Chondrocyte (in vitro differentiated cells): ENCODE measurements around the gene RHOB. TPM values are rescaled to one million over a fixed set of nuclear protein-coding genes. Genes with fewer than 3 reads are reported as not detected.

Source experiments
- DNase-seq: peaks from one replicate; pipeline ENCODE4 v3.0.0; 2021; ENCODE audit warnings: mixed read lengths, low spot score
- H3K27ac Mint-ChIP-seq: one replicate; pipeline ENCODE4 v1.8.0; 2021; ENCODE audit warnings: mild to moderate bottlenecking, moderate library complexity, mixed read lengths; ENCODE audit not compliant: unreplicated experiment
- H3K27me3 Mint-ChIP-seq: 2 replicates; pipeline ENCODE4 v1.8.0; 2021; ENCODE audit warnings: low read depth, mixed read lengths
- H3K36me3 Mint-ChIP-seq: 2 replicates; pipeline ENCODE4 v1.8.0; 2021; ENCODE audit warnings: low read depth, mixed read lengths
- H3K4me1 Mint-ChIP-seq: 2 replicates; pipeline ENCODE4 v1.8.0; 2021; ENCODE audit warnings: low read depth, mild to moderate bottlenecking, mixed read lengths
- H3K4me3 Mint-ChIP-seq: one replicate; pipeline ENCODE4 v1.8.0; 2021; ENCODE audit warnings: mild to moderate bottlenecking, moderate library complexity, mixed read lengths; ENCODE audit not compliant: unreplicated experiment
- H3K9me3 Mint-ChIP-seq: 2 replicates; pipeline ENCODE4 v1.8.0; 2021; ENCODE audit warnings: low read depth, mixed read lengths
- total RNA-seq: library from RNA; stranded (reverse); gene quantifications from 3 replicates; pipeline ENCODE4 v1.2.1, GENCODE V29; 2021
- TF ChIP-seq, protein P1 (sequence below): fragments of 200-600 bp; sonication (generic); IDR thresholded peaks from 2 replicates; pipeline ENCODE4 v1.5.0; 2021; ENCODE audit warnings: antibody characterized with exemption, mild to moderate bottlenecking, moderate library complexity

Gene RHOB
- total RNA-seq, 1 donor from 2014 or later: 191 TPM

DNA sequence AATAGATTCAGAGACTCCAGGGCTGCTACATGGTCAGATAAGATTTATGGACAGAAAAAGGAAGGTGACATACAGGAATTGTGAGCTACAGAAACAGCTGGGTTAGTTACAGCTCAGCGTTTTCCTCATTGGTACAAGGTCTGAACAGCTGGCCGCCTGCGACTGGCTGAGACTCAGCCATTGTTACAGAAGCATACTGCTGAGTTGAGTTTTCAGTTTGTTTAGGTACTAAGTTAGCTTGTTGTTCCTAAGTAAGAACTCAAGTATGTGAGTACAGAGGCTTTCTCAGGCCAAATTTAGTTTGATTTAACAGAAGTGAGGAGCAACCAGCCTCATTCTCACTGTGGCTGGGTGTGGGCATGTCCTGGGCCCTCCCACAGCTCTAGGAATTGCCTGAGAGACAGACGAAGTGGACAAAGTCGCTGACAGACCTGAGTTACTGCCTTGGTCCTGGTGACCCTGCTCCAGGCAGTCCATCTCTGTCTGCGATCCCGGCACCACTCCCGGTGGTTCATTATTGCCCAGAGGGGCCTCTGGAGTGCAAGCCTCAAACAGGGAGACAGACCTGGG, 27.8 kb upstream of the RHOB start:
- Mint-ChIP-seq H3K36me3 (no peaks in the 10 kb centered on the region), H3K4me3 (no peak overlapping the region), H3K27me3 (no peaks in the 10 kb centered on the region), H3K9me3 (no peaks in the 10 kb centered on the region), H3K27ac (no peak overlapping the region), H3K4me1 (peaks cover 49% of the 10 kb centered on the region)
- TF ChIP-seq, protein P1, sequence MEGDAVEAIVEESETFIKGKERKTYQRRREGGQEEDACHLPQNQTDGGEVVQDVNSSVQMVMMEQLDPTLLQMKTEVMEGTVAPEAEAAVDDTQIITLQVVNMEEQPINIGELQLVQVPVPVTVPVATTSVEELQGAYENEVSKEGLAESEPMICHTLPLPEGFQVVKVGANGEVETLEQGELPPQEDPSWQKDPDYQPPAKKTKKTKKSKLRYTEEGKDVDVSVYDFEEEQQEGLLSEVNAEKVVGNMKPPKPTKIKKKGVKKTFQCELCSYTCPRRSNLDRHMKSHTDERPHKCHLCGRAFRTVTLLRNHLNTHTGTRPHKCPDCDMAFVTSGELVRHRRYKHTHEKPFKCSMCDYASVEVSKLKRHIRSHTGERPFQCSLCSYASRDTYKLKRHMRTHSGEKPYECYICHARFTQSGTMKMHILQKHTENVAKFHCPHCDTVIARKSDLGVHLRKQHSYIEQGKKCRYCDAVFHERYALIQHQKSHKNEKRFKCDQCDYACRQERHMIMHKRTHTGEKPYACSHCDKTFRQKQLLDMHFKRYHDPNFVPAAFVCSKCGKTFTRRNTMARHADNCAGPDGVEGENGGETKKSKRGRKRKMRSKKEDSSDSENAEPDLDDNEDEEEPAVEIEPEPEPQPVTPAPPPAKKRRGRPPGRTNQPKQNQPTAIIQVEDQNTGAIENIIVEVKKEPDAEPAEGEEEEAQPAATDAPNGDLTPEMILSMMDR: no peak
- no peak for DNase-seq

DNA sequence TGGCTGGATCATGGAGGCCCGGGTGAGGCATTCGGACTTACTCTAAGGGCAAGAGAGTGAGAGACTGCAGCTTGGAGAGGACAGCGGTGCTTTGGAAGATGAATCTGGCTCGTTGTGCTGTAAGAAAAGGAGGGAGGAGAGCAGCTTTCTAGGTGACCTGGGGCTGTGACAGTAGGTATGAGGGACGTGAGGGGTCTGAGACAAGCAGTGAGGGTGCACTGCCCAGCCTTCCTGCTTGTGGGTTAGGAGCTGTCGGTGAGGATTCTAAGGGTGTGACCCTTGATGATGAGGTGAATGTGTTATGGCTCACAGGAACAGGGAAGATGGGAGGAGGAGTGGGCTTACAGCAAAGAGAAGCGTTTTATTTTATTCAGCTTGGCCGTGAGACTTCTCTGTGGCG, 27.1 kb upstream of the RHOB start:
- Mint-ChIP-seq H3K27me3 (no peaks in the 10 kb centered on the region), H3K27ac (no peak overlapping the region), H3K36me3 (no peaks in the 10 kb centered on the region), H3K4me1 (peaks cover 55% of the 10 kb centered on the region), H3K4me3 (no peak overlapping the region), H3K9me3 (no peaks in the 10 kb centered on the region)
- DNase-seq: no peak
- TF ChIP-seq, protein P1: no peak

DNA sequence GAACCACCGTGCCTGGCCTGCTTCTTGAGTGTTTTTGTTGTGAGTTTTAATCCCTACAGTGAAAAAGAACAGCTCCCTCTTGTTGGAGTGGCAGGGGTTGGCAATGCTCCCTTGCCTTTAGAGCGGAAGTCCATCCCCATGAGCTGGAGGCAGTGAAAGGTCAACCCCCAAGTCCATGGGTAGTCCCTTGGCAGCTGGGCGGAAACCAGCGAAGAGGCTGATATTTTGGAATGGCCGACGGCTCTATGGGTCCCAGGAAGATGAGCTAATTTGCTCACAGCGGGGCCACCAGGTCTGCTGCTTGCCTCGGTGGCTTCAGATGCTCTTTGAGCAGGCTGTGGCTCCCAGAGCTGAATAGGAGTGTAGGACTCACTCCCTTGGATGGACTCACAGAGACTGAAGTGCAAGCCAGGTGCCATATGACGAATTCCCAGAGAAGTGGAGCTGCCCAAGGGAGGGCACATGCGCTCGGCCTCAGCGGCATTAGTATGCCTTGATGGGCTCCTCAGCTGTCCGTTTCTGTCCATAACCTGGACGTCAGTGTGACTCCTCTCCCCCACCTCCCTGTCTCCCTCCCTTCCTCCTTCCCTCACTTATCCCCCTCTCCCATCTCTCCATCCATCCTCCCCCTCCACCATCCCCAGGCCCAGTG, 25.4 kb upstream of the RHOB start:
- no peaks in the 10 kb centered on the region for H3K27me3 Mint-ChIP-seq
- DNase-seq: no peak
- H3K9me3 Mint-ChIP-seq: no peaks in the 10 kb centered on the region
- peak overlapping the region; percentile 36 for H3K27ac Mint-ChIP-seq
- H3K36me3 Mint-ChIP-seq: no peaks in the 10 kb centered on the region
- H3K4me3 Mint-ChIP-seq: no peak overlapping the region
- TF ChIP-seq, protein P1: no peak
- peaks cover 58% of the 10 kb centered on the region for H3K4me1 Mint-ChIP-seq

DNA sequence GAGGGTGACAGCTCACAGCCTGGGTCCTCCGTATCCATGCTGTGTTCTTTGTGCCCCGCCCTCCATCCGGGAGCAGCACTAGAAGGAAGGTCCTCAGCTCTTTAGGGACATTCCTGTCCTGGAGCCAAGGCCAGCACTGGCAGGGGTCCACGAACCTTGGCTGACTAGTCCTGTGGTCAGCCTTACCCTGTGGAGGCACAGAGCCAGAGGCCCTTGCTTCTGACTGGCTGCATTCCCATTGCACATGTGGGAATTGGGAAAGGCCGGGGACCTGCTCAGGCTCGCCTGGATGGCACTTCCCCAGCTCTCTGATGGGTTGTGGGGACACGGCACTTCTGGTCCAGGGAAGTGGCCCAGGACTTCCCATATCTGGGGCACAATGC, 24.9 kb upstream of the RHOB start:
- TF ChIP-seq, protein P1: no peak
- H3K4me3 Mint-ChIP-seq: no peak overlapping the region
- H3K4me1 Mint-ChIP-seq: peaks cover 58% of the 10 kb centered on the region
- no peaks in the 10 kb centered on the region for H3K9me3 Mint-ChIP-seq
- DNase-seq: no peak
- no peaks in the 10 kb centered on the region for H3K36me3 Mint-ChIP-seq
- H3K27ac Mint-ChIP-seq: peak overlapping the region; percentile 74
- no peaks in the 10 kb centered on the region for H3K27me3 Mint-ChIP-seq

DNA sequence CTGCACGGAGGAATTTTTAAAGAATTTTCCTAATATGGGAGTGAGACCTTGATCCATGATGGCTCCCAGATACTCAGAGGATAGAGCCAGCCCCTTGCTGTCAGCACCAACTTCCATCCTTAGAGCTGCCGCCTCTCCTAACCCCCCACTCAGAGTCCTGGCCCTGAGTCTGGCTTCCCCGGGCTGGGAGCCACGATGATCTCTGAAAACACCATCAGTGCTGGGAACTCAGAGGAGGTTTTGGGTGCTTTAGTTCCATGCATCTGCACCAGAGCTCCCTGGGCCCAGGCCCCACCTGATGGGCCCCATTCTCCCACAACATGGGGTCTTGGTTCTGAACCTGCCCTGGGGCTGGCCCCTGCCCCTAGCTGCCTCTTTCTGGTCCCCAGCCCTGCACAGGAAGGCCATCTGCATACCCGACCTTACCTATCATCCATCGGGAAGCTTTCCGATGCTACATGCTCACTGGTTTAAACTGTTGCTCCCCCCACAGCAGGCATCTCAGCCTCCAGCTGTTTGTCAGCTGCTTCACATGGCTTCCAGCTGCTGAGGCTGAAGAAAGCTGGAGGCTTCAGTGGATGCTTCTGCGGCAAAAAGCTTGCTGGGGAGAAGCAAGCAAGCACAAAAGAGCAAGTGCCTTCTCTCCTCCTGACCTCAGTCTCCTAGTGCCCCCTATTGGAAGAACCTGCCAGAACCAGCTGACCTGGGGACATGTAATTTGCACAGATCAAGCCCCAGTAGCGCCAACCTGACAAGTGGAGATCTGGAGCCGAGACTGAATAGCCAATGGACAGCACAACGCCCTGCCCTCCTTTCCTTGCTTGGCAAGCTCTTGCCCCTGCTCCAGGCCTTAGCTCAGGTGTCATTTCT, 24.2 kb upstream of the RHOB start:
- no peak overlapping the region for H3K4me3 Mint-ChIP-seq
- H3K4me1 Mint-ChIP-seq: peaks cover 58% of the 10 kb centered on the region

More for the DNA sequence above, 24.2 kb upstream of the RHOB start:
- TF ChIP-seq, protein P1: peak; percentile 35
- H3K36me3 Mint-ChIP-seq: no peaks in the 10 kb centered on the region
- no peak for DNase-seq
- H3K27me3 Mint-ChIP-seq: no peaks in the 10 kb centered on the region
- no peaks in the 10 kb centered on the region for H3K9me3 Mint-ChIP-seq
- peak overlapping the region; percentile 74 for H3K27ac Mint-ChIP-seq
